ENCODE results near the gene GJB2. TPM values are rescaled to one million over a fixed set of nuclear protein-coding genes. Genes with fewer than 3 reads are reported as not detected.

GJB2 gene
- total and polyA plus RNA-seq, 2 of the 8 experiments (the other 6 are each of a cell fraction or from before 2014, with no cell fraction given): 0.20 to 0.21 TPM

DNA sequence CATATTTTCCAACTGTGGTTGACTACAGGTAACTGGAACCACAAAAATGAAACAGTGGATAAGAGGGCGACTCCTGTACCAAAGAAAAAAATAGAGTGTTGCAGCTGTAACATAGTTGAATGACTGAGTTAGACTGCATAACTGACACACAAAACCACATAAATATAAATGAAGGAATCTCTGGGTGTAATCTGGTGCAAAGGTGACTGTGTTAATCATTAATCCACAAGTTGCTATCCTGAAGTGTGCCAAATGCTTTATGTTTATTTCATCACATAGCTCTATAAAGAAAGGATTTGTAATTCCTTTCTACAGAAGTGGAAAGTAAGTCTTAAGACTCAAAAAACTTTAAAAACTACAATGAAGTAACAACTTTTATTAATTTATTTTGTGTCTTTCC, 6.0 kb upstream of the GJB2 start (continued):
- TF ChIP-seq, protein P1, sequence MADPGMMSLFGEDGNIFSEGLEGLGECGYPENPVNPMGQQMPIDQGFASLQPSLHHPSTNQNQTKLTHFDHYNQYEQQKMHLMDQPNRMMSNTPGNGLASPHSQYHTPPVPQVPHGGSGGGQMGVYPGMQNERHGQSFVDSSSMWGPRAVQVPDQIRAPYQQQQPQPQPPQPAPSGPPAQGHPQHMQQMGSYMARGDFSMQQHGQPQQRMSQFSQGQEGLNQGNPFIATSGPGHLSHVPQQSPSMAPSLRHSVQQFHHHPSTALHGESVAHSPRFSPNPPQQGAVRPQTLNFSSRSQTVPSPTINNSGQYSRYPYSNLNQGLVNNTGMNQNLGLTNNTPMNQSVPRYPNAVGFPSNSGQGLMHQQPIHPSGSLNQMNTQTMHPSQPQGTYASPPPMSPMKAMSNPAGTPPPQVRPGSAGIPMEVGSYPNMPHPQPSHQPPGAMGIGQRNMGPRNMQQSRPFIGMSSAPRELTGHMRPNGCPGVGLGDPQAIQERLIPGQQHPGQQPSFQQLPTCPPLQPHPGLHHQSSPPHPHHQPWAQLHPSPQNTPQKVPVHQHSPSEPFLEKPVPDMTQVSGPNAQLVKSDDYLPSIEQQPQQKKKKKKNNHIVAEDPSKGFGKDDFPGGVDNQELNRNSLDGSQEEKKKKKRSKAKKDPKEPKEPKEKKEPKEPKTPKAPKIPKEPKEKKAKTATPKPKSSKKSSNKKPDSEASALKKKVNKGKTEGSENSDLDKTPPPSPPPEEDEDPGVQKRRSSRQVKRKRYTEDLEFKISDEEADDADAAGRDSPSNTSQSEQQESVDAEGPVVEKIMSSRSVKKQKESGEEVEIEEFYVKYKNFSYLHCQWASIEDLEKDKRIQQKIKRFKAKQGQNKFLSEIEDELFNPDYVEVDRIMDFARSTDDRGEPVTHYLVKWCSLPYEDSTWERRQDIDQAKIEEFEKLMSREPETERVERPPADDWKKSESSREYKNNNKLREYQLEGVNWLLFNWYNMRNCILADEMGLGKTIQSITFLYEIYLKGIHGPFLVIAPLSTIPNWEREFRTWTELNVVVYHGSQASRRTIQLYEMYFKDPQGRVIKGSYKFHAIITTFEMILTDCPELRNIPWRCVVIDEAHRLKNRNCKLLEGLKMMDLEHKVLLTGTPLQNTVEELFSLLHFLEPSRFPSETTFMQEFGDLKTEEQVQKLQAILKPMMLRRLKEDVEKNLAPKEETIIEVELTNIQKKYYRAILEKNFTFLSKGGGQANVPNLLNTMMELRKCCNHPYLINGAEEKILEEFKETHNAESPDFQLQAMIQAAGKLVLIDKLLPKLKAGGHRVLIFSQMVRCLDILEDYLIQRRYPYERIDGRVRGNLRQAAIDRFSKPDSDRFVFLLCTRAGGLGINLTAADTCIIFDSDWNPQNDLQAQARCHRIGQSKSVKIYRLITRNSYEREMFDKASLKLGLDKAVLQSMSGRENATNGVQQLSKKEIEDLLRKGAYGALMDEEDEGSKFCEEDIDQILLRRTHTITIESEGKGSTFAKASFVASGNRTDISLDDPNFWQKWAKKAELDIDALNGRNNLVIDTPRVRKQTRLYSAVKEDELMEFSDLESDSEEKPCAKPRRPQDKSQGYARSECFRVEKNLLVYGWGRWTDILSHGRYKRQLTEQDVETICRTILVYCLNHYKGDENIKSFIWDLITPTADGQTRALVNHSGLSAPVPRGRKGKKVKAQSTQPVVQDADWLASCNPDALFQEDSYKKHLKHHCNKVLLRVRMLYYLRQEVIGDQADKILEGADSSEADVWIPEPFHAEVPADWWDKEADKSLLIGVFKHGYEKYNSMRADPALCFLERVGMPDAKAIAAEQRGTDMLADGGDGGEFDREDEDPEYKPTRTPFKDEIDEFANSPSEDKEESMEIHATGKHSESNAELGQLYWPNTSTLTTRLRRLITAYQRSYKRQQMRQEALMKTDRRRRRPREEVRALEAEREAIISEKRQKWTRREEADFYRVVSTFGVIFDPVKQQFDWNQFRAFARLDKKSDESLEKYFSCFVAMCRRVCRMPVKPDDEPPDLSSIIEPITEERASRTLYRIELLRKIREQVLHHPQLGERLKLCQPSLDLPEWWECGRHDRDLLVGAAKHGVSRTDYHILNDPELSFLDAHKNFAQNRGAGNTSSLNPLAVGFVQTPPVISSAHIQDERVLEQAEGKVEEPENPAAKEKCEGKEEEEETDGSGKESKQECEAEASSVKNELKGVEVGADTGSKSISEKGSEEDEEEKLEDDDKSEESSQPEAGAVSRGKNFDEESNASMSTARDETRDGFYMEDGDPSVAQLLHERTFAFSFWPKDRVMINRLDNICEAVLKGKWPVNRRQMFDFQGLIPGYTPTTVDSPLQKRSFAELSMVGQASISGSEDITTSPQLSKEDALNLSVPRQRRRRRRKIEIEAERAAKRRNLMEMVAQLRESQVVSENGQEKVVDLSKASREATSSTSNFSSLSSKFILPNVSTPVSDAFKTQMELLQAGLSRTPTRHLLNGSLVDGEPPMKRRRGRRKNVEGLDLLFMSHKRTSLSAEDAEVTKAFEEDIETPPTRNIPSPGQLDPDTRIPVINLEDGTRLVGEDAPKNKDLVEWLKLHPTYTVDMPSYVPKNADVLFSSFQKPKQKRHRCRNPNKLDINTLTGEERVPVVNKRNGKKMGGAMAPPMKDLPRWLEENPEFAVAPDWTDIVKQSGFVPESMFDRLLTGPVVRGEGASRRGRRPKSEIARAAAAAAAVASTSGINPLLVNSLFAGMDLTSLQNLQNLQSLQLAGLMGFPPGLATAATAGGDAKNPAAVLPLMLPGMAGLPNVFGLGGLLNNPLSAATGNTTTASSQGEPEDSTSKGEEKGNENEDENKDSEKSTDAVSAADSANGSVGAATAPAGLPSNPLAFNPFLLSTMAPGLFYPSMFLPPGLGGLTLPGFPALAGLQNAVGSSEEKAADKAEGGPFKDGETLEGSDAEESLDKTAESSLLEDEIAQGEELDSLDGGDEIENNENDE (IDR thresholded peaks at IDR 0.05; ENCODE audit: insufficient replicate concordance, low read length): no peak
- TF ChIP-seq, protein P2, sequence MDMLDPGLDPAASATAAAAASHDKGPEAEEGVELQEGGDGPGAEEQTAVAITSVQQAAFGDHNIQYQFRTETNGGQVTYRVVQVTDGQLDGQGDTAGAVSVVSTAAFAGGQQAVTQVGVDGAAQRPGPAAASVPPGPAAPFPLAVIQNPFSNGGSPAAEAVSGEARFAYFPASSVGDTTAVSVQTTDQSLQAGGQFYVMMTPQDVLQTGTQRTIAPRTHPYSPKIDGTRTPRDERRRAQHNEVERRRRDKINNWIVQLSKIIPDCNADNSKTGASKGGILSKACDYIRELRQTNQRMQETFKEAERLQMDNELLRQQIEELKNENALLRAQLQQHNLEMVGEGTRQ (IDR thresholded peaks at IDR 0.05; ENCODE audit: low read length): no peak
- no peak for TF ChIP-seq CTBP2 (IDR thresholded peaks at IDR 0.05; ENCODE audit: borderline replicate concordance, insufficient read depth, insufficient read length, low read length)
- no peak for TF ChIP-seq FOSL1 (IDR thresholded peaks at IDR 0.05; ENCODE audit: insufficient read depth, low read depth, low read length)
- no peak for TF ChIP-seq EZH2 (IDR thresholded peaks at IDR 0.05; ENCODE audit: low read depth, low read length, severe bottlenecking)
- no peak for TF ChIP-seq EP300 (IDR thresholded peaks at IDR 0.05; ENCODE audit: borderline replicate concordance in 1 of 2, low read depth in 2 of 2, low read length in 2 of 2)
- TF ChIP-seq CHD1 (IDR thresholded peaks at IDR 0.05; ENCODE audit: low read depth, low read length): no peak
- TF ChIP-seq MAFK (IDR thresholded peaks at IDR 0.05; ENCODE audit: low read depth, low read length): no peak
- TF ChIP-seq TBP (IDR thresholded peaks at IDR 0.05; ENCODE audit: low read depth, low read length): no peak
